GM10266 (cell line): Measurements from ENCODE around the gene APBA1.

Experiments
- DNase-seq: peaks from one replicate; pipeline ENCODE4 v3.0.0; 2012; ENCODE audit errors: extremely low spot score
- TF ChIP-seq, protein P1 (sequence below): IDR thresholded peaks from 2 replicates; pipeline ENCODE4 v1.5.1; 2012; ENCODE audit warnings: mild to moderate bottlenecking, low read depth; ENCODE audit not compliant: control insufficient read depth, insufficient read depth; ENCODE audit errors: missing control alignments

Gene APBA1

DNA sequence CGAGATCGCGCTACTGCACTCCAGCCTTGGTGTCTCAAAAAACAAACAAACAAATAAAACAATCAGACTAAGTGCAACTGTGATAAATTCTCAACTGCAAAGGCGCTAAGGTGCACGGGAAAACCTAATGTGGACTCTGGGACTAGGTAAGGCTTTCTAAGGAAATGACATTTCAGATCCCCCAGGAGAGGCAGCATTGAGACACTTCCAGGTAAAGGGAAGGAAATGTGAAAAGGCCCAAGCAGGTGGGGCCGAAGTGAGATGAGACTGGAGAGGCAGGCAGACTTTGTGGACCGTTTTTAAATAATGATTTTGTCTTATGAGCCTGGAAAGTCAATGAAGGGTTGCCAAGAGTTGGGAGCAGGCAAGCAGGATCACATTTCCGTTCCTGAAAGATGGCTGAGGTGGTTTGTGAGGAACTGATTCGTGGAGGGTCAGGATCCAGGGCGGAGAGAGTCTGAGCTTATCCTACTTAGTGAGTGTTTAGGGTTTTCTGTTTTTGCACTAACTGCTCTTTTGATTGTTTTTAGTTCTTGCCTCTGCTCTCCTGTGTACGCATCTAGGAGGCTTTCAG, 2.0 kb upstream of the APBA1 start:
- TF ChIP-seq, protein P1, sequence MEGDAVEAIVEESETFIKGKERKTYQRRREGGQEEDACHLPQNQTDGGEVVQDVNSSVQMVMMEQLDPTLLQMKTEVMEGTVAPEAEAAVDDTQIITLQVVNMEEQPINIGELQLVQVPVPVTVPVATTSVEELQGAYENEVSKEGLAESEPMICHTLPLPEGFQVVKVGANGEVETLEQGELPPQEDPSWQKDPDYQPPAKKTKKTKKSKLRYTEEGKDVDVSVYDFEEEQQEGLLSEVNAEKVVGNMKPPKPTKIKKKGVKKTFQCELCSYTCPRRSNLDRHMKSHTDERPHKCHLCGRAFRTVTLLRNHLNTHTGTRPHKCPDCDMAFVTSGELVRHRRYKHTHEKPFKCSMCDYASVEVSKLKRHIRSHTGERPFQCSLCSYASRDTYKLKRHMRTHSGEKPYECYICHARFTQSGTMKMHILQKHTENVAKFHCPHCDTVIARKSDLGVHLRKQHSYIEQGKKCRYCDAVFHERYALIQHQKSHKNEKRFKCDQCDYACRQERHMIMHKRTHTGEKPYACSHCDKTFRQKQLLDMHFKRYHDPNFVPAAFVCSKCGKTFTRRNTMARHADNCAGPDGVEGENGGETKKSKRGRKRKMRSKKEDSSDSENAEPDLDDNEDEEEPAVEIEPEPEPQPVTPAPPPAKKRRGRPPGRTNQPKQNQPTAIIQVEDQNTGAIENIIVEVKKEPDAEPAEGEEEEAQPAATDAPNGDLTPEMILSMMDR: no peak
- no peak for DNase-seq

DNA sequence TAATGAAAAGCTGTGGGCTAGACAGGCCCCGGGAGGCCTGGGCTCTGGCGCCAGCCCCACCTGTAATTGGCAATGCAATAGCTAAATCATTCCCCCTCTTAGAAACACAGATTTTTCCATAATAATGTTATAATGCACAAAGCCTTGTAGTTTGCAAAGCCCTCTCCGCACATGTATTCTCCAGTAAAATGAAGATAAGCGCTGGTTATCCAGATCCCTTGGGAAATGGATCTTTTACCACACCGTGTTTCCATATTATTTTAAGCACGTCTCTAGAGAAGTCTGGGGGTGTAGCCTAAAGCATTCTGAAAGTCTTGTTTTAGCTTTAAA, 1.1 kb upstream of the APBA1 start:
- DNase-seq: no peak
- TF ChIP-seq, protein P1: no peak

DNA sequence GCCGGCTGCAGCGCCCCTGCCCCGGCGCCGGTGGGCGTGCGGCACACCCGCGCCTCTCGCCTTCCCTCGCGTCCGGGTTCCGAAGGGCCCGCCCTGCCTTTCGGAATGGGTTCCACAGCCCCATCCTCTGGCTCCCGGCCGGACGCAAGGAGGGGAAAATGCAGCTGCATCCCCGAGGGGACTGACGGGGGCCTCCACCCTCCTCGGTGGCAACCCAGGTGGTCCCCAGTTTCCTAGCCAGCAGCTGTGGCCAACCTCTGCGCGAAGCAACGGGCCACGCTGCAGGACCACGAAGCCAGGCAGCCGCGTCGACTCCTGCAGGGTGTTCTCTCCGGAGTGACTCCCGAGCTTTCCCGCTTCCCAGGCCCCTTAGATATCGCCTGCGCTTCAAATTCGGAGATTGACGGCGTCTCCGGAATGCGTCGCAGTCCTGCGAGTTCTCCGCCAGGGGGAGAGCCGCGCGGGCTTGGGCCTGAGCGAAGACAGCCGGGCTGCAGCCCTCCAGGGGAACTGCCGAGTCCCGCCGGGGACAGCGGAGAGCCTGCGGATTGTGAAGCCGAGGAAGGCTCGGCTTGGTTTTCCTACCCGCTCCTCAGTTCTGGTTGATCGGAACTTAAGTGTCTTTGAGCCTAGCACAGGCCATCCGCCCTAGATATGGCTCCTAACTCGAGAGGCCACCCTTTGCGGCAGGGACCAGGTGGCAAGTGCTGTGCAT, 582 bp upstream of the APBA1 start:
- DNase-seq: peak; percentile 84
- TF ChIP-seq, protein P1: peak; percentile 82

DNA sequence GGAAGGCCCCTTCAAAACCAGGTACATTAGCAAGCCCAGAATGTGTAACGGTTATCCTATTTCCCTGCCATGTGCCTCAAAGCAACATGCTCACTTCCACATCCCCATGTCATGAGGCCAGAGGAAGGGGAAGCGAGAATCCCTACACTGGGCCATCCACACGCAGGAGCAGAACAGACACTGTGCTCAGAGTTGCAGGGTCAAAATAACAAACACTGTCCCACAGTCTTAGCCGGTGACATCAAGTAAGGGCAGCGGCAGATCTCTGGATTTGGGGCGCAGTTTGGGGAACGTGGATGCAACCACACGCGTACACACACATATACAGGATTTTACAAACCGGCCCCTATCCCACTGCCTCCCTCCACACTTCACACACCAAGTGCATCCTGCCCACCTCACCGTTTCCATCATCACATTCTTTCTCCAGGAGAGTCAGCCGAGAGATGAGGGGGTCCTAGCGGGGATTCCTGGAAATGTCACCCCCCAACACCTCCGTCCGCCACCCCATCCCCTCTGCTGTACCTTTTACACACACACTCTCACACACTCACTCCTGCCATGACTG, 776 bp downstream of the APBA1 start:
- no peak for DNase-seq
- TF ChIP-seq, protein P1: no peak

DNA sequence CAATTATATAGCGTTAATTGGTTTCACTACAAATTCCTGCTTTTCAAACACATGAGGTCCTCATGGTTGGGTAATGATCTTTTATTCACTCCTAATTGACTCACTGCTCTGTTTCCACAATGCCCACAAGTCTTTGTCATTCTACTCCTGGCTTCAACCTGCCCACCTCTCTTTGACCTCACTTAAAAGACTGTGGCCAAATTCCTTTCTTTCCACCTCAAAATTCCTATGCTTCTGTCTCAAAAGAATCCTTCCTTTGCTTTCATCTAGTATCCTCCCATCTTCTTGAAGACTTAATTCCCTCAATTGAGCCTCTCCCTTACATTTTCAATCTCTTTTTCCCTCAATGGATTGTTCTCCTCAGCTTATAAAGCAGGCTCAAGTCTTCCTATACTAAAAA, 4.9 kb downstream of the APBA1 start:
- TF ChIP-seq, protein P1: no peak
- DNase-seq: no peak

DNA sequence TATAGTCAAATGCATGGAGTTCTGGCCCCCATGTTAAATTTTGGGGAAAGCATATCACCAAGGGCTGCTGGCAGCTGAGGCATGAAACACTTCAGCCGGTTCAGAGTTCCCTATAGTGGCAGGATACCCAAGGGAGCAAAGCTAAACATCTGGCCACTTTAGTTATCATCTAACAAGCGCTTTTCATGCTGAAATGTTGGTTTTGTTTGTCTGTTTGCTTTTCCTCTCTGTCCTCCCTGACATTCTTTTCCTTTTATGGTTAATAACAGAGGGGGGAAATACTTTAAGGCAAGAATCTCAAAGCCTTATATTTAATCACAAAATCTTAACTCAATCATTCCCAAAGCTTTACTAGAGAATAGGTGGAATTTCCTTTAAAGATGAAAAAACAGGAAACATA, 11.9 kb downstream of the APBA1 start:
- TF ChIP-seq, protein P1: no peak
- DNase-seq: no peak
